GM20431 (cell line): ENCODE results near the gene LRRTM1.

Source experiments
- in situ Hi-C: fragments of 300-500 bp; cut with MseI, MboI; formaldehyde crosslinking; loops from one replicate; pipeline ENCODE4 v1.15.0; 2020; ENCODE audit warnings: low sequenced_read_pairs; ENCODE audit not compliant: unreplicated experiment

Gene LRRTM1

DNA sequence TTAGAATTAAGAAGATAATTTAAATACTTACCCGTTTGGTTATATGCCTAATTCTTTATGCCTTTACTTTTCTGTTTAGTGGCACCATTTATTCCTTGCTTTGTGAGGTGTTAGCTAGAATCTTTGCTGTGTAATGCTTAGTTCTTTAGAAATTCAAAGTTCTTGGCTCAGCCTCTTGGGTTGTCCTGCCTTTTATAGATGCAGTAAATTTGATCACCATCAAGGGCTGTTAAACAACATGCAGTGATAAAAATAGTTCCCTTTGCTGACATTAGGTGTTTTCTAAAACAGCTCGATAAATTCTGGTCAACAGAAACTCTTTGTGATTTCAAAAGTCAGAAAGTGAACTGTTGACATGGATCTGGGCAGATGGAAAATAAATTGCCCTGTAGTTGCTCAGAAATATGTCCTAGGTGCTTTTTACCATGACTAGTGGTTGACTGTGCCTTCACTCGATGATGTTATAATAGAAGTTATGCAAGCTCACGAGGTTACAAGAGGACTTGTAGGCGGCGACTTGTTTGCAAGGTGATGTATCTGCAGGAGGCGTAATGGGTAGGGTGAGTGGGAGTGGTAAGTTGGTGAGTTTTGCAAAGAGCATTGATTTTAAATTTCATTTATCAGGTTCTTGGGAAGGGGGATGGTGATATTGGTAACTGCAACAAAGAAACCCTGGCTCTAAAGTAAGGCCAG lies 52.1 kb downstream of the LRRTM1 start:
- in situ Hi-C loops = no loop called here
